UCSD-AML1 (cell line): ENCODE data around the gene RGS12.

Source experiments
- DNase-seq: peaks from one replicate; lab custom pipeline; 2025; ENCODE audit not compliant: unreplicated experiment; lab: John Stamatoyannopoulos, UW

Gene RGS12

GRCh38 chr4:3307486-3307885 is 14.7 kb downstream of the RGS12 start:
- no peak for DNase-seq

GRCh38 chr4:3307891-3308575 is 15.2 kb downstream of the RGS12 start:
- no peak for DNase-seq

- no peak for DNase-seq
These were observed 15.9 kb downstream of the RGS12 start for GRCh38 chr4:3308691-3309090.

- no peak for DNase-seq
These were observed 17.7 kb downstream of the RGS12 start for GRCh38 chr4:3310301-3311094.

GRCh38 chr4:3311095-3311372 is 18.2 kb downstream of the RGS12 start:
- no peak for DNase-seq

GRCh38 chr4:3311489-3312171 is 18.8 kb downstream of the RGS12 start:
- DNase-seq, result no peak

- DNase-seq, result no peak
These were observed 19.5 kb downstream of the RGS12 start for GRCh38 chr4:3312362-3312761.

GRCh38 chr4:3313139-3313538 is 20.3 kb downstream of the RGS12 start:
- no peak for DNase-seq

GRCh38 chr4:3313556-3314228 is 20.9 kb downstream of the RGS12 start:
- no peak for DNase-seq

- no peak for DNase-seq
These were observed 22.0 kb downstream of the RGS12 start for GRCh38 chr4:3314706-3315260.

GRCh38 chr4:3315566-3315965 is 22.7 kb downstream of the RGS12 start:
- no peak for DNase-seq

- DNase-seq, result no peak
These were observed 23.3 kb downstream of the RGS12 start for GRCh38 chr4:3316146-3316545.

GRCh38 chr4:3317011-3317655 is 24.3 kb downstream of the RGS12 start:
- DNase-seq, result no peak

- DNase-seq, result no peak
These were observed 24.9 kb downstream of the RGS12 start for GRCh38 chr4:3317656-3318211.

- no peak for DNase-seq
These were observed 25.8 kb downstream of the RGS12 start for GRCh38 chr4:3318561-3319021.

- no peak for DNase-seq
These were observed 27.7 kb downstream of the RGS12 start for GRCh38 chr4:3320361-3321023.

- DNase-seq, result no peak
These were observed 28.6 kb downstream of the RGS12 start for GRCh38 chr4:3321295-3321889.

- no peak for DNase-seq
These were observed 29.3 kb downstream of the RGS12 start for GRCh38 chr4:3322059-3322550.

GRCh38 chr4:3323071-3323481 is 30.3 kb downstream of the RGS12 start:
- no peak for DNase-seq
